HG03045 (cell line): ENCODE data around the gene PTPRM.

ENCODE experiments used
- ATAC-seq: cut with Tn5 transposase; IDR thresholded peaks from one replicate; pipeline ENCODE4 v1.9.1; 2021; ENCODE audit warnings: mild to moderate bottlenecking, moderate library complexity; ENCODE audit not compliant: unreplicated experiment

The PTPRM gene

GRCh38 chr18:7567474-7568425, 634 bp downstream of the PTPRM start:
- no peak for ATAC-seq

GRCh38 chr18:7568426-7568825, 1.3 kb downstream of the PTPRM start:
- no peak for ATAC-seq

GRCh38 chr18:7571626-7572025, 4.5 kb downstream of the PTPRM start:
- no peak for ATAC-seq

- no peak for ATAC-seq
These were observed 5.7 kb downstream of the PTPRM start for GRCh38 chr18:7572822-7573221.

GRCh38 chr18:7575465-7576028, 8.4 kb downstream of the PTPRM start:
- ATAC-seq: no peak

GRCh38 chr18:7576077-7576476, 9.0 kb downstream of the PTPRM start:
- no peak for ATAC-seq

GRCh38 chr18:7576685-7577084, 9.6 kb downstream of the PTPRM start:
- ATAC-seq: no peak

GRCh38 chr18:7577706-7578105, 10.6 kb downstream of the PTPRM start:
- ATAC-seq: no peak

- ATAC-seq: no peak
These were observed 12.2 kb downstream of the PTPRM start for GRCh38 chr18:7579176-7579917.

GRCh38 chr18:7579918-7580542, 12.9 kb downstream of the PTPRM start:
- ATAC-seq: no peak

- ATAC-seq: no peak
These were observed 17.6 kb downstream of the PTPRM start for GRCh38 chr18:7584646-7585275.

GRCh38 chr18:7585276-7585670, 18.2 kb downstream of the PTPRM start:
- no peak for ATAC-seq

- no peak for ATAC-seq
These were observed 19.3 kb downstream of the PTPRM start for GRCh38 chr18:7586379-7586778.

- ATAC-seq: no peak
These were observed 23.9 kb downstream of the PTPRM start for GRCh38 chr18:7590826-7591560.

- ATAC-seq: no peak
These were observed 25.4 kb downstream of the PTPRM start for GRCh38 chr18:7592305-7593071.

- no peak for ATAC-seq
These were observed 26.2 kb downstream of the PTPRM start for GRCh38 chr18:7593218-7593819.

- no peak for ATAC-seq
These were observed 29.0 kb downstream of the PTPRM start for GRCh38 chr18:7596147-7596546.

GRCh38 chr18:7597500-7597899, 30.4 kb downstream of the PTPRM start:
- ATAC-seq: no peak
